SH-SY5Y (cell line): ENCODE measurements around the gene ZBP1.

ENCODE experiments used
- GATA2 ChIP-seq: IDR thresholded peaks from 2 replicates; pipeline ENCODE4 v1.6.1; 2011; ENCODE audit warnings: mild to moderate bottlenecking, low read depth, low read length
- GATA3 ChIP-seq: IDR thresholded peaks from 2 replicates; pipeline ENCODE4 v1.6.1; 2011; ENCODE audit warnings: low read depth, mild to moderate bottlenecking, low read length, moderate library complexity

DNA sequence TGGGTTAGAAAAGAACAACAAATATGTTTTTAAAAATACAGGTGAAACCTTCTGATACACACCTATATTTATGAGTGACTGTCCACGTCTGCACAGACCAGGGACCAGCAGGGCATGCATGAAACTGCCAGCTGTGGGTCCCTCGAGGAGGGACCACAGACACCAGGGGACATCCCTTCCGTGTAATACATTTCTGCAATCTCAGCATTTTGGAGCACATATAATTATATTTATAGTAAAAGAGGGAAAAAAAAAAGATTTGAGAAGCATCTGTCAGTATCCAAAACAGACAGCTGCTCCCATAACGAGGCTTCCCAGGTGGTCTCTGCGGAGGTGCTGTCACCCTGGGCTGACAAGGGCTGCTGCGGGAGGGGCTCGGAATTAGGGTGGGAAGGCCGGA lies 49.4 kb upstream of the ZBP1 start:
- TF ChIP-seq GATA3 (no peak), GATA2 (no peak)
